ENCODE results near the gene CXCL8.

Gene CXCL8

GRCh38 chr4:73753215-73753614, 12.8 kb downstream of the CXCL8 start:
- TF ChIP-seq SIN3A (IDR thresholded peaks at IDR 0.05; ENCODE audit: borderline replicate concordance, insufficient read depth, low read length) (no peak), POLR2AphosphoS5 (IDR thresholded peaks at IDR 0.05; ENCODE audit: low read depth, low read length) (no peak), REST (IDR thresholded peaks at IDR 0.05; ENCODE audit: insufficient read depth in 1 of 2, low read depth in 2 of 2, low read length in 2 of 2) (no peak), FOXP2 (optimal IDR thresholded peaks at IDR 0.05; ENCODE audit: borderline replicate concordance, extremely low read depth, extremely low read length, insufficient read depth) (no peak), TAF1 (IDR thresholded peaks at IDR 0.05; ENCODE audit: borderline replicate concordance, insufficient read depth, low read length) (no peak)

- TF ChIP-seq REST (IDR thresholded peaks at IDR 0.05; ENCODE audit: insufficient read depth in 1 of 2, low read depth in 2 of 2, low read length in 2 of 2), result no peak
- no peak for TF ChIP-seq POLR2AphosphoS5 (IDR thresholded peaks at IDR 0.05; ENCODE audit: low read depth, low read length)
- TF ChIP-seq SIN3A (IDR thresholded peaks at IDR 0.05; ENCODE audit: borderline replicate concordance, insufficient read depth, low read length), result no peak
- no peak for TF ChIP-seq FOXP2 (optimal IDR thresholded peaks at IDR 0.05; ENCODE audit: borderline replicate concordance, extremely low read depth, extremely low read length, insufficient read depth)
- no peak for TF ChIP-seq TAF1 (IDR thresholded peaks at IDR 0.05; ENCODE audit: borderline replicate concordance, insufficient read depth, low read length)
These were observed 14.6 kb downstream of the CXCL8 start for GRCh38 chr4:73754934-73755333.

- TF ChIP-seq SIN3A (IDR thresholded peaks at IDR 0.05; ENCODE audit: borderline replicate concordance, insufficient read depth, low read length) (no peak), REST (IDR thresholded peaks at IDR 0.05; ENCODE audit: insufficient read depth in 1 of 2, low read depth in 2 of 2, low read length in 2 of 2) (no peak), POLR2AphosphoS5 (IDR thresholded peaks at IDR 0.05; ENCODE audit: low read depth, low read length) (no peak), TAF1 (IDR thresholded peaks at IDR 0.05; ENCODE audit: borderline replicate concordance, insufficient read depth, low read length) (no peak), FOXP2 (optimal IDR thresholded peaks at IDR 0.05; ENCODE audit: borderline replicate concordance, extremely low read depth, extremely low read length, insufficient read depth) (no peak)
These were observed 19.0 kb downstream of the CXCL8 start for GRCh38 chr4:73759357-73759756.

- no peak for TF ChIP-seq SIN3A (IDR thresholded peaks at IDR 0.05; ENCODE audit: borderline replicate concordance, insufficient read depth, low read length)
These were observed 21.5 kb downstream of the CXCL8 start for GRCh38 chr4:73761856-73762255.

GRCh38 chr4:73762409-73762808, 22.0 kb downstream of the CXCL8 start:
- TF ChIP-seq FOXP2 (optimal IDR thresholded peaks at IDR 0.05; ENCODE audit: borderline replicate concordance, extremely low read depth, extremely low read length, insufficient read depth) (no peak), REST (IDR thresholded peaks at IDR 0.05; ENCODE audit: insufficient read depth in 1 of 2, low read depth in 2 of 2, low read length in 2 of 2) (no peak), POLR2AphosphoS5 (IDR thresholded peaks at IDR 0.05; ENCODE audit: low read depth, low read length) (no peak), TAF1 (IDR thresholded peaks at IDR 0.05; ENCODE audit: borderline replicate concordance, insufficient read depth, low read length) (no peak), SIN3A (IDR thresholded peaks at IDR 0.05; ENCODE audit: borderline replicate concordance, insufficient read depth, low read length) (no peak)
